CD4-positive, alpha-beta memory T cell (primary cell): Measurements from ENCODE around the gene TEDC1. TPM values are rescaled to one million over a fixed set of nuclear protein-coding genes. Genes with fewer than 3 reads are reported as not detected.

Experiments used
- CTCF ChIA-PET: fragments of 350-600 bp; sonication (Branson Sonifier 250); formaldehyde crosslinking; loops from one replicate; lab custom pipeline; 2021; ENCODE audit warnings: inconsistent platforms; ENCODE audit not compliant: partially characterized antibody; lab: Charles Lee
- POLR2A ChIA-PET: fragments of 350-600 bp; sonication (Branson Sonifier 250); formaldehyde crosslinking; loops from one replicate; lab custom pipeline; 2021; ENCODE audit not compliant: partially characterized antibody; lab: Charles Lee
- DNase-seq, 5 donors: peaks; one replicate each; pipeline versions ENCODE4 v3.0.0 to v3.0.0-alpha.2; 2020 to 2022; ENCODE audit warnings: mixed read lengths in 1 of 5
- H3K27ac ChIP-seq: one replicate; pipeline ENCODE4 v1.7.0; 2013; ENCODE audit warnings: low read depth, low read length
- H3K27me3 ChIP-seq: 2 replicates; pipeline ENCODE4 v1.7.0; 2013; ENCODE audit warnings: mild to moderate bottlenecking, low read length, moderate library complexity; ENCODE audit not compliant: insufficient read depth
- H3K36me3 ChIP-seq: 2 replicates; pipeline ENCODE4 v1.7.0; 2013; ENCODE audit warnings: mild to moderate bottlenecking, low read length, moderate library complexity; ENCODE audit not compliant: insufficient read depth
- H3K4me1 ChIP-seq: 2 replicates; pipeline ENCODE4 v1.7.0; 2013; ENCODE audit warnings: mild to moderate bottlenecking, low read length, moderate library complexity; ENCODE audit not compliant: insufficient read depth
- H3K4me3 ChIP-seq, 2 donors: one replicate each; pipeline ENCODE4 v1.7.0; 2013; ENCODE audit warnings: low read length in 2 of 2, mild to moderate bottlenecking in 1 of 2
- H3K9me3 ChIP-seq, 2 donors: one replicate each; pipeline ENCODE4 v1.7.0; 2013; ENCODE audit warnings: low read length in 2 of 2, control low read depth in 1 of 2; ENCODE audit not compliant: control insufficient read depth in 1 of 2
- H3K27ac Mint-ChIP-seq, 7 donors: one replicate each; pipeline ENCODE4 v1.8.0; 2020 to 2021; ENCODE audit warnings: mixed read lengths in 7 of 7, mild to moderate bottlenecking in 6 of 7, inconsistent platforms in 3 of 7, moderate library complexity in 3 of 7
- H3K27me3 Mint-ChIP-seq, 2 donors: one replicate each; pipeline ENCODE4 v1.8.0; 2020 to 2021; ENCODE audit warnings: mixed read lengths in 2 of 2
- H3K36me3 Mint-ChIP-seq, 2 donors: one replicate each; pipeline ENCODE4 v1.8.0; 2020 to 2021; ENCODE audit warnings: mixed read lengths in 2 of 2, inconsistent platforms in 1 of 2, mild to moderate bottlenecking in 1 of 2
- H3K4me1 Mint-ChIP-seq, 4 donors: one replicate each; pipeline ENCODE4 v1.8.0; 2020 to 2021; ENCODE audit warnings: mixed read lengths in 4 of 4, mild to moderate bottlenecking in 1 of 4
- H3K4me3 Mint-ChIP-seq, 8 donors: one replicate each; pipeline ENCODE4 v1.8.0; 2020 to 2021; ENCODE audit warnings: mixed read lengths in 8 of 8, mild to moderate bottlenecking in 7 of 8, moderate library complexity in 6 of 8, inconsistent platforms in 3 of 8
- H3K9me3 Mint-ChIP-seq, 8 donors: one replicate each; pipeline ENCODE4 v1.8.0; 2020 to 2021; ENCODE audit warnings: mixed read lengths in 8 of 8, mild to moderate bottlenecking in 5 of 8, inconsistent platforms in 3 of 8, moderate library complexity in 1 of 8
- intact Hi-C: fragments of 100-400 bp; cut with micrococcal nuclease; formaldehyde crosslinking; loops from one replicate; pipeline ENCODE4 v1.15.1; 2023
- polyA plus RNA-seq, 2 donors: library from polyadenylated mRNA; unstranded; fragments of 300-500 nt; fragmentation: Illumina TruSeq; gene quantifications; one replicate each; pipeline ENCODE4 v1.2.3, GENCODE V29; 2021
- total RNA-seq, 2 experiments: library from RNA; stranded (reverse); gene quantifications; one replicate each; pipeline ENCODE4 v1.2.3, GENCODE V29; 2021

TEDC1 gene
- total and polyA plus RNA-seq, 4 experiments from 2014 or later, result 10.2 to 30.2 (median 17.9) TPM

- no peaks in the 10 kb centered on the region for H3K9me3 ChIP-seq
- DNase-seq, result peak in 1 of 5 donors; percentile 33
- no peaks in the 10 kb centered on the region for H3K27me3 Mint-ChIP-seq
- H3K36me3 ChIP-seq, result no peaks in the 10 kb centered on the region
- H3K27ac ChIP-seq, result no peak overlapping the region
- POLR2A ChIA-PET, result interaction anchor here (0.5 to 5.9 kb wide), 2 partner anchors 17 to 34 kb away, joined by 3 to 48 read pairs; partner anchors contain the start of gene TMEM121
- H3K9me3 Mint-ChIP-seq, result peaks cover 0 to 4% (median 0%) of the 10 kb centered on the region in 8 donors
- peaks cover 4 to 23% (median 11%) of the 10 kb centered on the region in 4 donors for H3K4me1 Mint-ChIP-seq
- CTCF ChIA-PET, result no interaction called here
- H3K36me3 Mint-ChIP-seq, result peaks cover 4 to 13% of the 10 kb centered on the region in 2 donors
- H3K4me3 Mint-ChIP-seq, result no peak overlapping the region
- no peak overlapping the region for H3K4me3 ChIP-seq
- H3K4me1 ChIP-seq, result peaks cover 15% of the 10 kb centered on the region
- intact Hi-C loops, result no loop called here
- H3K27me3 ChIP-seq, result no peaks in the 10 kb centered on the region
- H3K27ac Mint-ChIP-seq, result peak overlapping the region in 2 of 7 donors; percentile 40 to 59
Observed at GRCh38 chr14:105493921-105494605, 3.0 kb downstream of the TEDC1 start.

GRCh38 chr14:105494606-105494929 lies 3.5 kb downstream of the TEDC1 start:
- POLR2A ChIA-PET, result interaction anchor here (5.9 kb wide), 1 partner anchor 33 kb away, joined by 48 read pairs; the partner anchor contains the start of gene TMEM121
- Mint-ChIP-seq H3K4me1 (peaks cover 3 to 18% (median 6%) of the 10 kb centered on the region in 4 donors), H3K36me3 (peaks cover 2 to 12% of the 10 kb centered on the region in 2 donors), H3K4me3 (no peak overlapping the region), H3K9me3 (peaks cover 0 to 5% (median 0%) of the 10 kb centered on the region in 8 donors), H3K27ac (peak overlapping the region in 1 of 7 donors; percentile 40), H3K27me3 (no peaks in the 10 kb centered on the region)
- Histone ChIP-seq H3K9me3 (no peaks in the 10 kb centered on the region), H3K4me3 (no peak overlapping the region), H3K36me3 (no peaks in the 10 kb centered on the region), H3K4me1 (peaks cover 10% of the 10 kb centered on the region), H3K27me3 (no peaks in the 10 kb centered on the region), H3K27ac (no peak overlapping the region)
- CTCF ChIA-PET, result no interaction called here
- intact Hi-C loops, result no loop called here
- DNase-seq, result no peak

- no peaks in the 10 kb centered on the region for H3K36me3 ChIP-seq
- ChIA-PET CTCF (no interaction called here), POLR2A (no interaction called here)
- peaks cover 2 to 14% (median 5%) of the 10 kb centered on the region in 4 donors for H3K4me1 Mint-ChIP-seq
- H3K4me1 ChIP-seq, result peaks cover 9% of the 10 kb centered on the region
- H3K4me3 Mint-ChIP-seq, result no peak overlapping the region
- H3K27me3 ChIP-seq, result no peaks in the 10 kb centered on the region
- no peak overlapping the region for H3K27ac ChIP-seq
- no peak for DNase-seq
- intact Hi-C loops, result no loop called here
- peak overlapping the region in 1 of 7 donors; percentile 40 for H3K27ac Mint-ChIP-seq
- H3K9me3 Mint-ChIP-seq, result peaks cover 0 to 5% (median 0%) of the 10 kb centered on the region in 8 donors
- no peaks in the 10 kb centered on the region for H3K27me3 Mint-ChIP-seq
- no peaks in the 10 kb centered on the region for H3K9me3 ChIP-seq
- peaks cover 0 to 8% of the 10 kb centered on the region in 2 donors for H3K36me3 Mint-ChIP-seq
- no peak overlapping the region for H3K4me3 ChIP-seq
Observed at GRCh38 chr14:105495101-105495989, 4.3 kb downstream of the TEDC1 start.

GRCh38 chr14:105495990-105496830 lies 5.2 kb downstream of the TEDC1 start:
- intact Hi-C loops, result no loop called here
- Mint-ChIP-seq H3K27ac (no peak overlapping the region), H3K9me3 (peaks cover 0 to 5% (median 0%) of the 10 kb centered on the region in 8 donors), H3K4me1 (peaks cover 2 to 7% (median 5%) of the 10 kb centered on the region in 4 donors), H3K36me3 (peaks cover 0 to 4% of the 10 kb centered on the region in 2 donors), H3K27me3 (no peaks in the 10 kb centered on the region), H3K4me3 (no peak overlapping the region)
- Histone ChIP-seq H3K36me3 (no peaks in the 10 kb centered on the region), H3K9me3 (no peaks in the 10 kb centered on the region), H3K27ac (no peak overlapping the region), H3K27me3 (no peaks in the 10 kb centered on the region), H3K4me3 (no peak overlapping the region), H3K4me1 (peaks cover 9% of the 10 kb centered on the region)
- ChIA-PET CTCF (no interaction called here), POLR2A (no interaction called here)
- no peak for DNase-seq

GRCh38 chr14:105496831-105497591 lies 6.0 kb downstream of the TEDC1 start:
- ChIA-PET CTCF (no interaction called here), POLR2A (no interaction called here)
- H3K4me1 ChIP-seq, result peaks cover 4% of the 10 kb centered on the region
- no peaks in the 10 kb centered on the region for H3K9me3 ChIP-seq
- Mint-ChIP-seq H3K9me3 (peaks cover 0 to 5% (median 0%) of the 10 kb centered on the region in 8 donors), H3K27me3 (no peaks in the 10 kb centered on the region), H3K36me3 (peaks cover 0 to 4% of the 10 kb centered on the region in 2 donors), H3K4me1 (peaks cover 0 to 2% (median under 1%) of the 10 kb centered on the region in 4 donors), H3K4me3 (no peak overlapping the region), H3K27ac (no peak overlapping the region)
- H3K27ac ChIP-seq, result no peak overlapping the region
- H3K4me3 ChIP-seq, result no peak overlapping the region
- no peaks in the 10 kb centered on the region for H3K36me3 ChIP-seq
- intact Hi-C loops, result no loop called here
- no peaks in the 10 kb centered on the region for H3K27me3 ChIP-seq
- DNase-seq, result no peak

- no peak for DNase-seq
- CTCF ChIA-PET, result no interaction called here
- Histone ChIP-seq H3K27me3 (no peaks in the 10 kb centered on the region), H3K4me3 (no peak overlapping the region), H3K4me1 (no peaks in the 10 kb centered on the region), H3K36me3 (no peaks in the 10 kb centered on the region), H3K27ac (no peak overlapping the region), H3K9me3 (no peaks in the 10 kb centered on the region)
- H3K27me3 Mint-ChIP-seq, result no peaks in the 10 kb centered on the region
- H3K4me1 Mint-ChIP-seq, result no peaks in the 10 kb centered on the region
- POLR2A ChIA-PET, result no interaction called here
- no peak overlapping the region for H3K4me3 Mint-ChIP-seq
- intact Hi-C loops, result no loop called here
- peaks cover 0 to 5% (median 0%) of the 10 kb centered on the region in 8 donors for H3K9me3 Mint-ChIP-seq
- H3K36me3 Mint-ChIP-seq, result peaks cover 0 to 4% of the 10 kb centered on the region in 2 donors
- peak overlapping the region in 1 of 7 donors; percentile 12 for H3K27ac Mint-ChIP-seq
Observed at GRCh38 chr14:105497671-105498429, 6.8 kb downstream of the TEDC1 start.
